T-helper 1 cell treated with Interleukin-12 subunit alpha and Interleukin-12 subunit beta and Interleukin-4 antibody, amounts not matched to agents 30 ng/mL and 1 ng/mL, for 36 hours (primary cell): ENCODE data around the gene KMT2E. TPM values are rescaled to one million over a fixed set of nuclear protein-coding genes. Genes with fewer than 3 reads are reported as not detected.

Experiments used
- intact Hi-C: fragments of 100-400 bp; cut with micrococcal nuclease; formaldehyde crosslinking; loops from one replicate; pipeline ENCODE4 v1.15.1; 2024
- total RNA-seq: library from RNA; stranded (reverse); gene quantifications from 2 replicates; pipeline ENCODE4 v1.2.3, GENCODE V29; 2022

The KMT2E gene
- total RNA-seq, 1 donor from 2014 or later, result 125 TPM

DNA sequence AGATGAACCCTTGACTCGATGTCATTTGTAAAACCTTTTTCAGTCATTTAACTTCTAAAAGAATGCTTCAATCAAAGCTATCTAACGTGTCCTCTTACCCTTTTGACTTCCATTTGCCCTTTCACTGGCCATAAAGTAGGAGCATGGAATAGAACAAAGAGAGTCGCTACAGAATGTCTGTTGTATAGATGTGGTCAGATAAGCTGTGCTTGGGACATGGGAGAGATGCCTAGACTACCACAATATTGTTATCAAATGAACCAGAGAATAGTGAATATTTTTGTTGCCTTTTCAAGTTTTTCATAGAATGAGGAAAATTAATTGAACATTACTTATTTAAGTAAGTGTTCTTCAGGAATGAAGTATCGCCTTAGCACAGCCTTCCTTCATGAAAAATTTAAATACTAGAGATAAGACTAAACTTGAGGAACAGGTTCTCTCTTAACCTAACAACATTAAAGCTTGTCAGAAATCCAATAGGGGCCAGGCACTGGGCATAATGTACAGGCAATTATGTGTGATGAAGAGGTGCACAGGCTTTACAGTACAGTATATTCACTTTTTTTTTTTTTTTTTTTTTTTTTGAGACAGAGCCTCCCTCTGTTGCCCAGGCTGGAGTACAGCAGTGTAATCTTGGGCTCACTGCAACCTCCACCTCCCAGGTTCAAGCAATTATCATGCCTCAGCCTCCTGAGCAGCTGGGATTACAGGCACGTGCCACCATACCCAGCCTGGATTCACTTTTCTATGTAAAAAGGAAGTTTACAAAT is 7.5 kb upstream of the KMT2E start:
- intact Hi-C loops, result no loop called here

DNA sequence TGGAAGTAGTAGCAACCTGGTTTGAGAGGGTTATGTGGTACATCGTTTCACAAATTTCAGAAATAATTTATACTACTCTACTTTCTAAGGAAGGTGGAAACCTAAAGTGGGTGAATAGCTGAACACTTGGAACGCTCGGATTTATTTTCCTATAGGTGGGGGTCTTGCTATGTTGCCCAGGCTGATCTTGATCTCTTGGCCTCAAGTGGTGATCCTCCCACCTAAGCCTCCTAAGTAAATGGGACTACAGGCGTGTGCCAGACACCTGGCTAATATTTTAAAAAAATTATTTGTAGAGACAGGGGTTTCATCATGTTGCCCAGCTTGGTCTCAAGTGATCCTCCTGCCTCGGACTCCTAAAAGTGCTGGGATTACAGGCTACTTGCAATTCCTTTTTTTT is 6.7 kb upstream of the KMT2E start:
- intact Hi-C loops, result no loop called here

DNA sequence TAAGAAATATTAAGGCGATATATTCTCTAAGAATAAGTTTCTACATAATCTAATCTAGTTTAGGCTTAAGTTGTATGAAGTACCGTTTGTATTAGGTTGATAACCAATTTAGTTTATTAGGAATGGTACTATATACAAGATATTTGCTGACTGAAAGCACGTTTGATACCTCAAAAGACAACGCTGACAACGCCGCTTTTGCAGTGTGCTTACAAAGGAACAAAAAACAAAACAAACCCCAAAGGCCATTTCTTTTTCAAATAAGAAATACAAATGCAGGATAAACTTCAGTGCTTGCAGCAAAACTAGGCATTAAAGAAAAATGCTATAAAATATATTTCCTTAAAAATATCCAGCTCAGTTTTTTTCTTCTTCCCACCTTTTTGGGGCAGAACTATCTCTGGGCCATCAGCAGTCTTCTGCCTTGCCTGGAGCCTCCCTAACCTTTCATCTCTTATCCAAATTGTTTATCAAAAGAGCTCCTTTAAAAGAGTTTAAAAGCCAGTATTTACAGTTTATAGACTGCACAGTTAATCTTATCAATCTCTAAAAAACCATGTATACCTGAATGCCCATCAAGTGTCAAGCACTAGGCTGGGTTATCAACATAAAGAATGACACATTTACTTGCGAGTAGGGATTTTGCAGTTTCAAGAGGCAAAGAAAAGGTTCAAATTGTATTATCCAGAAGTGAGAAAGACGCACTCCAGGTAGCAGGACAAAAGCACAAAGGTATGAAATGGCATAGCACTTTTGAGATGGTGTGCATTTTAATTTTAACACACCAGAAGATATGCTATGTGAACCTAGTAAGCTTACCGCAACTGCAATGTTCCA is 4.1 kb upstream of the KMT2E start:
- intact Hi-C loops, result loop anchor here (2.0 to 5.0 kb wide), 4 partner anchors 682 to 1663 kb away; partner anchors contain the start of genes PSMC2 and SYPL1

DNA sequence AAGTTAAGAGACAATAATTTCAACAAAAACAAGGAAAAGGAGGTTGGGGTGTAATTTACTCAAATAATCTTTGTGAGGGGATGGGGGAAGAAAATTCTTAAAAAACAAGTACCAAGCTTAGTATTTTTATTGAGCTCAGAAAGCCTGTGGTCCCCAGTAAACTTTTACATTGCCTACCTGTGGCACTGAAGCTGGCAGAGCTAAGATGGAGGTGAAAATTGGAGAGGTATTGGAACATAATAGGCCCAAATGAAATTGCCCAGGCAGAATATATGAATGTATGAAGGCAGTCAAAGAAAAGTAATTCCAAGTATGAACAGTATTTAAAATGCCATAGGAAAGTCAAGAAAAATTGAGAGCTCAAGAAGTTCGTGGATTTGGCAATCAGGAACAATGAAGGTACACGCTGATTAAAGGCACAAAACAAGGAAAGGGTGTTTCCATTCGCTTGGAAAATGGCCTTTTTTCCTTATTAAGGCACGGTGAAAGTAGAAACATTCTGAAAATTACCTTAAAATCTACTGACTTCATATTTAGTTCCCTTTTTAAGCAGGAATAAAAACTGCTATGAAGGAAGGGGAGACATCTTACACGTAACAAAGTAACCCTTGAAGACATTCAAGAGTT is 3.4 kb upstream of the KMT2E start:
- intact Hi-C loops, result loop anchor here (1.0 to 5.0 kb wide), 5 partner anchors 7 to 1664 kb away; partner anchors contain the start of genes PSMC2 and SYPL1

DNA sequence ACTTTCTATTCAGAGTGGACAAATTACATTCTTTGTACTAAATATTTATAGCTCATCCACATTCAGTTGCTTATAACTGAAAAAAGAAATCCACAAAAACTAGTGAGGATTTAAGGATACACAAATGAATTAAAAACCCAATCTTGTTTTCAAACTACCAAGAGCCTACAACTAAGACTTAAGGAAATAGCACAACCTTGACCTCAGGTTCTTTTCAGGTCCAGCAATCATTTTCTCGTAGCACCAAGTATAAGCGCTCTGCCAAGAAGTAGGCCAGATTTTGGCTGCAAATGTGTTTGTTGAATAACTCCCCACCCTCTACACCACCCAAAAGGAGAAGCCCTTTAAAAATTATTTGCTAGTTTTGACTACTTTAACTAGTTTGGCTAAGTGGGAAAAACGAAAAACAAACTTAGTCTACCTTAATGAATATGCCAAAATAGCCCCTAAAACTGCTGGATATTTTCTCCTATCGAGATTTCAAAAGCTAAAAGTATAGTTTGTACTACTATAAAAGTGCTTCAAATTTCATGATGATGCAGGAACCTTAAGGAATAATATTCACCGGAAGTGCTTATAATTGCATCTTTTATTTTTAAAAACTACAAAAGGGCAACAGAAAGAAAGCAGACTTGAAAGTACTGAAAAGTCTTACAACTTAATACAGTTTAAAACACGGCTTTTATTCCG is 2.7 kb upstream of the KMT2E start:
- intact Hi-C loops, result loop anchor here (1.0 to 5.0 kb wide), 5 partner anchors 8 to 1664 kb away; partner anchors contain the start of genes PSMC2 and SYPL1

DNA sequence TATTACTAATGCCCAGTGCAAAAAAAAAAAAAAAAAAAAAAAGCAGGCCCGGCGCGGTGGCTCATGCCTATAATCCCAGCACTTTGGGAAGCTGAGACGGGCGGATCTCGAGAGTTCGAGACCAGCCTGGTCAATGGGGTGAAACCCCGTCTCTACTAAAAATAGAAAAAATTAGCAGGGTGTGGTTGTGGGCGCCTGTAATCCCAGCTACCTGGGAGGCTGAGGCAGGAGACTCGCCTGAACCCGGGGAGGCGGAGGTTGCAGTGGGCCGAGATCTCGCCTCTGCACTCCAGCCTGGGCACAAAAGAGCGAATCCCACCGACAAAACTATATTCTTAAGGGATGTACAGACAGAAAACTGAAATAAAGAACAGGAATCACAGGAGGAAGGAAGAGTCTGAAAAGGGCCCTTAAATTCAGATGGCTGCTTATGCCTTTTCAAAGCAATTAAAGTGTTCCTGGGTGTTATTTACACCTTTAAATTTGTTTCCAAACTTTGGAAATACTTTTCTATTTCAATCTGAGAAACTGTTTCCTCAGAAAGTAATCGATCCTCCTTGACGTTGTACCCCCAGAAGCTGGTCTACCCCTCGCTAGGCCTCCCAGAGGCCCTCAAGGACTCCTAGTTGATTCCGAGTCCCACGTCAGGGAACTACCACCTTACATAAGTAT is 2.0 kb upstream of the KMT2E start:
- intact Hi-C loops, result loop anchor here (1.0 to 5.0 kb wide), 11 partner anchors 9 to 1665 kb away; partner anchors contain the start of genes NAMPT, PSMC2 and SYPL1

DNA sequence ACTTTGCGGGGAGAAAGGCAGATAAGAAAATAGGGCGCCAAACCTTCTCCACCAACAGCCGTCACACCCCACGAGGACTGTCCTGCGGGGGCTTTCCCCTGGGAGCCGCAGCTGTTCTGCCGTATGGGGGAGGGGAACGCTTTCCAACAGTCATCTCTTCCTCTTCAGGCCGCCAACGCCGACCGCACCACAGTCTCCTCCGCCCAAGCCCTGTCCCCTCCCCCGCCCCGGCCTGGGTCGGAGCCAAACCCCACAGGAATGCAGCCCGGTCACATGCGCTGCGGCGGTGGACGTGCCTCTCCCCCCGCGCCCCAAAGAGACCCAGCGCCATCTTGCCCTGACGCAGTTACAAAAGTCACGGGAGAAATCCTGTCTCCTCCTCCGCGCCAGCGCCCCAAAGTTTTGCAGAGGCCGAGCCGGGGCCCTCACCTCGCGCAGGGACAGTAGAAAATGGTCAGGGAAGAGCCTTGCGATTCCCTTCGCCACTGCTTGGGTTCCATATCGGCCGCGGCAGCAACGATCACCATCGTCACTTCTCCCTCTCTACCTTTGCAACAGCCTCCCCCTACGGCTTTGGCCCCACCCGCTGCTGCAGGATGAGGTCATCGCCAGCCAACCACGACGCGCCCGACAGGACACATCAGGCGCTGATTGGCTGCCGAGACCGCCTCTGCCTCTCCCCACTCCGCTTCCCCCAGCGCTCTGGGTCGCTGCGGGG is 1.3 kb upstream of the KMT2E start:
- intact Hi-C loops, result loop anchor here (1.0 to 5.0 kb wide), 10 partner anchors 29 to 1335 kb away; partner anchors contain the start of genes NAMPT and SYPL1

DNA sequence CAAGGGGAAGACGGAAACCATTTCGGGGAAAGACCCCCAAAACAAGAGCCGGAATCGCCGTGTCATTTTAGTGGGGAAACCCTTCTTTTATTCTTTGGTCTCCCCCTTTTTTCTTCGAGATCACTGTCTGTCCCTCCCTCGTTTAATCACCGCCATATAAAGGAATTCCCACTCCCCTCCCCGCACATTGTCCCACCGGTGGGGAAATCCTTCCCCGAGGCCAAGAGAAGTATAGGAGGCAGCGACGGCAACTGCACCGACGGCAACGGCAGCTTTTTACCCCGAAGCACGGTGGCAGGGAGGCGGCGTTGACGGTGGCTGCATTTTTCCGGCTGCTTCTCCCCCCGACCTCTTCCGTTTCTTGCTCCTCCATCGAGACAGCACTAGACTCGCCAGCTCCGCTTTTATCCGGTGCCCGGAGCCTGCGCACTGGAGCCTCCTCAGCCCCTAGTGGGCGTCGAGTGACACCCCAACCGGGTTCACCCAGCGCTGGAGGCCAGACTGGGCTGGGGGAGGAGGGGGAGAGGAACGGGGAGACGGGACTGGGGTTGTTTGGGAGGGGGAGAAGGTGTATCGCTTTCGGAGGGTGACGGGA is 687 bp upstream of the KMT2E start:
- intact Hi-C loops, result loop anchor here (1.0 to 5.0 kb wide), 7 partner anchors 68 to 1334 kb away; partner anchors contain the start of genes NAMPT and SYPL1

DNA sequence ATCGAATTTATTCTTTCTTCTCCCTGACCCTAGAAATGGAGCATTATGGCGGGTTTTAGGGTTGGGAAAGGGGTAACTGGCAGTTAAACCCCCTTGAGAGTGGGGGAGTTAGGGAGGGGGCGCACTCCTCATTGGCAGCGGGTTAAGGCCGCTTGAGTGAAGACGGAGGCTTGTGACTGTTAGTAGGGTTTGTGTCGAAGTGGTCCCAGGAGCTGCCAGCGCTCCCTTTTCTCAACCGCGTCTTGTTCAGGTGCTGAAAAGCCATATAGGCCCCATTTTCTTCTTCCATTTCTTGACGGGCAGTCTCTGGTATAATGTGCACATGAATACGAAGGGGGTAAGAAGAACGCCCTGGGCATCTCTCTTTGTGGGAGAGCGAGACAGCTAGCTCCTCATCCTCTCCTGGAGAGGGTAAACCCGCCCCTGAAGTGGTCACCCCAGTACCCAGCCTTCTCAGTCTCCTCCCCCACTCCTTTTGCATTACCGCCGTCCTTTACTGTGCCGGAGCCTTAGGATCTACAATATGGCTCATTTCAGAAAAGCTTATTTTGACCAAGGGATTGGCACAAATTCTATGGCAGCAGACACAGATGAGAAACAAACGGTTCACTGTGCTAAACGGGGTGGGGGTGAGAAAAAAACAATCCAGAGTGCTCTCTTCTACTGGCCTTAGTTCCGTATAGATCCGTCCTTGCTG is 836 bp downstream of the KMT2E start:
- intact Hi-C loops, result loop anchor here (2.0 to 5.0 kb wide), 6 partner anchors 252 to 1332 kb away; partner anchors contain the start of genes PUS7, RINT1 and SYPL1

DNA sequence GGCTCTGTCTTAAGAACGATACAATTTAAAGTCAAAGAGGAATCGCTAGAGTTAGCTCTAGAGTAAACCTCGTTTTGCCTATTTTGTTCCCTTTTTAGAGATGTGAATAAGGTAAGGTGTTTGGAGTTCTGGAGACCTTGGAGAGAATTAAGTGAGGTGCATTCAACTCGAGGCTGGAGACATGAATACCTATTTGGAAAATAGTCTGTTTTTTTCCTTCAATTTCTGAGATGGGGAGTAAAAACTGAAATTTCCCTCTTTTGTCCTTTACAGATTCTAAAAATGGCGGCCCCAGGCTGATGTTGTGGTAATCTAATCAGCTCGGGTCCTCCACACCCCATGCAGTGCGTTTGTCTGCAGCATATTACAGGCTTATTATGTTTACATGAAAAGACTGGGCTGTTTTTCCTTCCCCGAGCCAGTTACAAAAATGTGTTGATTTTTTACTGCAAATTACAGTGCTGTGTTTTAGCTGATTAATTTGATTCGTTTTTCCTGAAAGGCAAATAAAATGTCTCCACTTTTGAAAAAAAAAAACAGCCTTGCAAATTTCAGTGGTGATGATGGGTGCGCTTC is 1.5 kb downstream of the KMT2E start:
- intact Hi-C loops, result loop anchor here (2.0 to 5.0 kb wide), 3 partner anchors 252 to 517 kb away; partner anchors contain the start of genes PUS7 and RINT1

DNA sequence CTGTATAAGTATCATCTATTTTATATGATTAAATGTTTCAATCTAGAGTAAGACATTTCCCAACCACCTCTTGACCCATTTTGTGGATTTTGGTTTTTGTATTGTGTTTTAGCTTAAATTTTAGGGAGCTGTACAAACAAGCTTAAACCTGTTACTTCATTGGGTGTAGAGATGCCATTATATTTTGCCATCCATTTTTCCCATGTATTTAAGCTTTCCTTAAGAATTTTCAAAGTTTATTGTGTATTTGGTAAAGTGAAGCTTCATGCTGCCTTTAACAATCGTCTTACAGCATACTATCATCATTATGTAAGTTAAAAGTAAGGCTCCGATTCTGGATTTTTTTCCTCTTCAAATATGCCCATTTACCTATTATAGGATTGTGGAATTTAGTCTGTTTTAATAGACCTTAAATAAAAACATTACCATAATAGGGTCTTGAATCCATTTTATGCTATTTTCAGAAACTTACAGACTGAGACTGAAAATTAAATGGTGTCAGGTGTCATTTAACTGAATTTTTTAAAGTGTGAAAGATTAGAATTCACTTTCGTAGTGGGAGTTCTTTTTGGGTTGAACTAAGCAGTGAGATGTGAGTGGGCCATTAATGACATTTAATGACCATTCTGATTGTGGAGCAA is 2.2 kb downstream of the KMT2E start:
- intact Hi-C loops, result loop anchor here (1.0 to 5.0 kb wide), 3 partner anchors 8 to 372 kb away; partner anchors contain the start of gene SRPK2

DNA sequence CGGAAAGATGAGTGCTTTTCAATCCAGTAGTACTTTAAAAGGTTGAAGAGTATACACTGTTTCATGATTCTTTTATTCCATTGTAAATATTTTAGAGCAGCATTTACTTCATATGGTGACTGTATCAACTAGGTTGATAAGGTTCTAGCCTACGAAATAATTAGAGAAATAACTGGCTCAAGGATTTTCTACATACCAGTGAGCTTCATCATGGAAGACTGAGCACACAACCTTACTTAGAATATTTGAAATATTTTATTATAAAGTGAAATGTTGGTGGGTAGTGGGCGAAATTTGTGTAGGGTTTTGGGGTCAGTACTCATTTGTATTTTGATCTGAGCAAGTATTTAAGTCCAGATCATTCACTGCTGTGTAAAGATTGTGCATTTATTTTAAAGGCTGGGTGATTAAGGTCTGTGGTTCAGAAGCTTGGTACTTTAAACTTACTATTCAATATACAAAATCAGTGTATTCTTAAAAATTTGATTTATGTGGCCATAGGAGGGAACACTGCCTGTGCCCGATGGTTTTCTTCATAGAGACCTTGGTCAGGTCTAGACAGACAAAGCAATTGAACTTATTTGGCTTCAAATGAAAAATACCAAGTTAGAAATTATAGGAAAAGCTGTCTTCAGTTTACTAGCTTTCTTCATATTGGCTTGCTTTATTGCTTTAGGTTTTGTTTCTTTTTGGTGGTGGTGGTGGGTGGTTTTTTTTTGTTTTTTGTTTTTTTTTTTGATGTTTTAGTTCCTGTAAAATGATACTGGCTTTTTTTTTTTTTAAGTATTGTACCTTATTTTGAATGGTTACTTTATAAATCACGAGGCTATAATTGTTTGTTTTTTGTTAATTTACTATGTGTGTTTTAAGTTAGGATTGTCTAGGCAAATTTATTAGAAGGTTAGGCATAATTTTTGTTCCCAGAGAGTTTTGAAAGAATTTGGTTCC is 3.0 kb downstream of the KMT2E start:
- intact Hi-C loops, result loop anchor here (1.0 to 5.0 kb wide), 4 partner anchors 7 to 371 kb away; partner anchors contain the start of gene SRPK2

DNA sequence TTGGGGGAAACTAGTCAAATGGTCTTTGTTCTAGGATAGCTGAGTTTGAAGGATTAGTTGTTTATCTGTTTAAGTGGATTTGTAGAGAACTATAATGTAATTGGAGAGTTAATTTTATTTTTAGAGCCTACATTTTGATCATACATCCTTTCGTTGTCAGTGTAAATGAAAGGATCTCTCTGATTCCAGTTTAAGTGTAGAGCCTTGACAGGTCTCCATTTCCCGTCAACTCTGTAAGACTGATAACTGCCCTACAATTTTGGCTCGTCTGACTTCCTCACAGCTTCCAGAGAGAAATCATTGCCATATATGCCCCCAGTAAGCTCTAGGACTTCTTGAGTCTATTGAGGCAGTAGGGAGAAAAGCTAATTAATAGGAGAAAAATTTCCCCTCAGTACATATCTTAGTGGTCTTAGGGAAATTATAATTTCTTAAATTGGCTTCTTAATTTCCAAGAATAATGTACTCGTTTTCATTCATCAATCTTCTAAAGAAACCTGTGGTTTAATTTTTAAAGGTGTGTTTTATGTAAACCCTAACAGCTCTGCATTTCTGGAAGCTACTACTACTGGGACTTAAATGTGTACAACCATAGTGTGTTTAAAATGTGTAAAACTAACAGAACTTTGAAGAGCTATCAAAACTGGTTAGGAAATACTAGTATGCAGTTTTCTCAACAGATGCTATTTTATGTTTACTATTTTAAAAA is 3.8 kb downstream of the KMT2E start:
- intact Hi-C loops, result loop anchor here (1.0 to 5.0 kb wide), 2 partner anchors 21 to 249 kb away; no protein-coding TSS in a partner anchor

DNA sequence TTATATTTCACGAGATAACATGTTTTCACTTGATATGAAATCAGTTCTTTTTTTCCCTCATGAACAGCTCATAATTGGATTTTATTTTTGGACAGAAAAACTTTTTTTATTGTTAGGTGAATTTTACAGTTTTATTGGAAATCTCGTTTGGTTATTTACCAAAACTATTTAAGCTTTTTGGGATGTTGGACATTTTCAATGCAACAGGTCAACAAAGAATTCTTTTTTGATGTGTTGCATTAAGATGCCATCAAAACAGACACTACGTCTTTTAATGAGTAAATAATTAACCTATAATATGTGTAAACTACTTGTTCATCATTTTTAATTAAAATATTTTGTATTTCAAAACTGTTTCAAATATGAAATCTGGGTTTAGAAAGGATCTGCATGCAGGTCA is 5.3 kb downstream of the KMT2E start:
- intact Hi-C loops, result loop anchor here (5.0 kb wide), 1 partner anchor 248 kb away; no protein-coding TSS in a partner anchor

DNA sequence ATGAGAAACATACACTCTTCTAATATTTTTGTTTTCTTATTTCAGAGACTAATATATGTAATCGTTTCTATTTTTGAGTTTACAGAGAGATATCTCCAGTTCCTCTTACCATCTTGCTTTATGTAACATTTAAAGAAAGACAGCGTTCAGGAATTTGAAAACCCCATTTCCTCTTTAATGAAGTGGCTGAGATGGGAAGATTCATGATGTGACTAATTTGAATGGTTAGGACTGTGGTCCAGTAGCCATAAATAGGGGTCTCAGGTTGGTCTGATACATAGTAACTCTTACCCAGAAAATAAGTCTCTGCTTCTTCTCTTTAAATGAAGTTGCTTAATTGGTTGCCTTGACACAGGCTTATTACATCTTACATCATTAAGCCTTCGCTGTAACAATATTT is 6.9 kb downstream of the KMT2E start:
- intact Hi-C loops, result loop anchor here (1.0 kb wide), 1 partner anchor 9 kb away; no protein-coding TSS in a partner anchor
